D721Med (cell line): ENCODE data around the gene CEP170B.

ENCODE experiments used
- DNase-seq: peaks from one replicate; pipeline ENCODE4 v3.0.0; 2011; ENCODE audit warnings: low spot score; ENCODE audit not compliant: insufficient read length
- FAIRE-seq: peaks from 2 replicates; lab custom pipeline; 2011; peaks lifted over from hg19 to GRCh38; lab: Jason Lieb, UNC
- TF ChIP-seq, protein P1 (sequence below): IDR thresholded peaks from 2 replicates; pipeline ENCODE4 v1.5.1; 2012; ENCODE audit warnings: mild to moderate bottlenecking, control low read depth; ENCODE audit not compliant: insufficient read depth; ENCODE audit errors: missing control alignments

Gene CEP170B

DNA sequence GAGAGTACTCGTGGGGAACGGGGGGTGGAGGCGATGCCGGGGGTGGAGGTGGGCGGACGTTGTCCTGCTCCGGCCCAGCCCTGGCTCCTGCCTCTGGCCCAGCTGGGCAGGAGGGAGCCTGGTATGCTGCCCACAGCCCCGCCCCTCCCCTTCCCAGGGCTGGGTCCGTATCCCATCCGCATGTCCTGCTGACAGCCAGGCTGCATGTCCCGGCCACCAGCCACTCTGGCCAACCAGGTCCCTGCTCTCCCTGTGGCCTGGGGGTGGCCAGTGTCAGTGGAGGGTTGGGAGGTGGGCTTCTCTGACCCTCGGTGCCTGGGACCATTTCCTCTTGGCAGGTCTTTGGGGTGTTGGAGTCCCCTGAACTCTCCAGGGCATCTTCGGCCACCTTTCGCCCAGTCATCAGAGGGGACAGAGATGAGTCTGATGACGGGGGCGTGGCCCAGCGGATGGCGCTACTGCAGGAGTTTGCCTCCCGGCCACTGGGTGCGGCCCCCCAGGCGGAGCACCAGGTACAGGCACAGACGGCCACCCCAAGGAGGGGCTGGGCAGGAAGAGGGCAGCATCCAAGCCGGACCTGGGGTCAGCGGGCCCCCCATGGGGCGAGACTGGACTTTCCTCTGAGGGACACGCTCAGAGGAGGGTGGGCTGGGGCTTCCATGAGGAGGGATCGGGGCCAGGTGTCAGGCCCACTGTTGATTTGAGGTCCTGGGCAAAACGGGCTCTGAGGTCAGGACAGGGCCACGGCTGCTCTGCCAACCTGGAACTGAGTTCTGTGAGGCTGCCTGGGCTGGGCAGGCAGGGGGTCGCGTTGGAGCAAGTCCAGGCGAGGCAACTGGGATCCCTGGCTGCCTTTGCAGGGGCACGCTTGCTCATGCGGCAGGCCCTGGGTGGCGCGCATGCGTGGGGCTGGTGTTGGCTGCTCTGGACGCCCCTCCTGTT lies 20.2 kb downstream of the CEP170B start:
- TF ChIP-seq, protein P1, sequence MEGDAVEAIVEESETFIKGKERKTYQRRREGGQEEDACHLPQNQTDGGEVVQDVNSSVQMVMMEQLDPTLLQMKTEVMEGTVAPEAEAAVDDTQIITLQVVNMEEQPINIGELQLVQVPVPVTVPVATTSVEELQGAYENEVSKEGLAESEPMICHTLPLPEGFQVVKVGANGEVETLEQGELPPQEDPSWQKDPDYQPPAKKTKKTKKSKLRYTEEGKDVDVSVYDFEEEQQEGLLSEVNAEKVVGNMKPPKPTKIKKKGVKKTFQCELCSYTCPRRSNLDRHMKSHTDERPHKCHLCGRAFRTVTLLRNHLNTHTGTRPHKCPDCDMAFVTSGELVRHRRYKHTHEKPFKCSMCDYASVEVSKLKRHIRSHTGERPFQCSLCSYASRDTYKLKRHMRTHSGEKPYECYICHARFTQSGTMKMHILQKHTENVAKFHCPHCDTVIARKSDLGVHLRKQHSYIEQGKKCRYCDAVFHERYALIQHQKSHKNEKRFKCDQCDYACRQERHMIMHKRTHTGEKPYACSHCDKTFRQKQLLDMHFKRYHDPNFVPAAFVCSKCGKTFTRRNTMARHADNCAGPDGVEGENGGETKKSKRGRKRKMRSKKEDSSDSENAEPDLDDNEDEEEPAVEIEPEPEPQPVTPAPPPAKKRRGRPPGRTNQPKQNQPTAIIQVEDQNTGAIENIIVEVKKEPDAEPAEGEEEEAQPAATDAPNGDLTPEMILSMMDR: no peak
- DNase-seq (no peak), FAIRE-seq (no peak)

DNA sequence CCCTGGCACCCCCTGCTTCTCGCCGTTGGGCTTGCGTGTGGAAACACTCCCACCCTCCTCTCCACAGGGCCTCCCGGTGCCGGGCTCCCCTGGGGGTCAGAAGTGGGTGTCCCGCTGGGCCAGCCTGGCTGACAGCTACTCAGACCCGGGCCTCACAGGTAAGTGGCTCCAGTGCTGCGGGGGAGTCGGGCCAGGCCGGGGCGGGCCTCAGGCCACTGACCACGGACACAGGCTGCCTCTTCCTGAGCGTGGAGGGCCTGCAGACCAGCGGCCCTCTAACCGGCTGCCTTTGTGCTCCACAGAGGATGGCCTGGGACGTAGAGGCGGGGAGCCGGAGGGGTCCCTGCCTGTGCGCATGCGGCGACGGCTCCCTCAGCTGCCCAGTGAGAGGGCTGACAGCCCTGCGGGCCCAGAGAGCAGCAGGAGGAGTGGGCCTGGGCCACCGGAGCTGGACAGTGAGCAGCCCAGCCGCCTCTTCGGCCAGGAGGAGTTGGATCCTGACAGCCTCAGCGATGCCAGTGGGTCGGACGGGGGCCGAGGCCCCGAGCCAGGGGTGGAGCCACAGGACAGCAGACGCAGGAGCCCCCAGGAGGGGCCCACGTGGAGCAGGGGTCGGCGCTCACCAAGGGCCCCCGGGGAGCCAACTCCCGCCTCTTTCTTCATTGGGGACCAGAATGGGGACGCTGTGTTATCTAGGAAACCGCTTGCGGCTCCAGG lies 21.1 kb downstream of the CEP170B start:
- TF ChIP-seq, protein P1: no peak
- DNase-seq: no peak
- FAIRE-seq: no peak

DNA sequence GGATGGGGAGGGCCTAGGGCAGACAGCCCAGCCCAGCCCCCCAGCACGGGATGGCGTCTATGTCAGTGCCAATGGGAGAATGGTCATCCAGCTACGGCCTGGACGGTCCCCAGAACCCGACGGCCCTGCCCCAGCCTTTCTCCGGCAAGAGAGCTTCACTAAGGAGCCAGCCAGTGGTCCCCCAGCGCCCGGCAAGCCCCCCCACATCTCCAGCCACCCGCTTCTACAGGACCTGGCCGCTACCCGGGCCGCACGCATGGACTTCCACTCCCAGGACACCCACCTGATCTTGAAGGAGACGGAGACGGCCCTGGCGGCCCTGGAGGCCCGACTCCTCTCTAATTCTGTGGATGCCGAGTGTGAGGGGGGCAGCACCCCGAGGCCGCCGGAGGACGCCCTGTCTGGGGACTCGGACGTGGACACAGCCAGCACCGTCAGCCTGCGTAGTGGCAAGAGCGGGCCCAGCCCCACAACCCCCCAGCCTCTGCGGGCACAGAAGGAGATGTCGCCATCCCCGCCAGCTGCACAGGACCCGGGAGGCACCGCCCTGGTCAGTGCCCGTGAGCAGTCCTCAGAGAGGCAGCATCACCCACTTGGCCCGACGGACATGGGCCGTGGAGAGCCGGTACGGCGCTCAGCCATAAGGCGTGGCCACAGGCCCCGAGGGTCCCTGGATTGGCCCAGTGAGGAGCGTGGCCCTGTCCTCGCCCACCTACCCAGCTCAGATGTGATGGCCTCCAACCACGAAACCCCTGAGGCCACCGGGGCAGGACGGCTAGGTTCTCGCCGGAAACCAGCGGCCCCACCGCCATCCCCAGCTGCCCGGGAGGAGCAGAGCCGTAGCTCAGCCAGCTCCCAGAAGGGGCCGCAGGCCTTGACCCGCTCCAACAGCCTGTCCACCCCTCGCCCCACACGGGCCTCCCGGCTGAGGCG lies 21.9 kb downstream of the CEP170B start:
- TF ChIP-seq, protein P1: no peak
- DNase-seq (no peak), FAIRE-seq (no peak)

DNA sequence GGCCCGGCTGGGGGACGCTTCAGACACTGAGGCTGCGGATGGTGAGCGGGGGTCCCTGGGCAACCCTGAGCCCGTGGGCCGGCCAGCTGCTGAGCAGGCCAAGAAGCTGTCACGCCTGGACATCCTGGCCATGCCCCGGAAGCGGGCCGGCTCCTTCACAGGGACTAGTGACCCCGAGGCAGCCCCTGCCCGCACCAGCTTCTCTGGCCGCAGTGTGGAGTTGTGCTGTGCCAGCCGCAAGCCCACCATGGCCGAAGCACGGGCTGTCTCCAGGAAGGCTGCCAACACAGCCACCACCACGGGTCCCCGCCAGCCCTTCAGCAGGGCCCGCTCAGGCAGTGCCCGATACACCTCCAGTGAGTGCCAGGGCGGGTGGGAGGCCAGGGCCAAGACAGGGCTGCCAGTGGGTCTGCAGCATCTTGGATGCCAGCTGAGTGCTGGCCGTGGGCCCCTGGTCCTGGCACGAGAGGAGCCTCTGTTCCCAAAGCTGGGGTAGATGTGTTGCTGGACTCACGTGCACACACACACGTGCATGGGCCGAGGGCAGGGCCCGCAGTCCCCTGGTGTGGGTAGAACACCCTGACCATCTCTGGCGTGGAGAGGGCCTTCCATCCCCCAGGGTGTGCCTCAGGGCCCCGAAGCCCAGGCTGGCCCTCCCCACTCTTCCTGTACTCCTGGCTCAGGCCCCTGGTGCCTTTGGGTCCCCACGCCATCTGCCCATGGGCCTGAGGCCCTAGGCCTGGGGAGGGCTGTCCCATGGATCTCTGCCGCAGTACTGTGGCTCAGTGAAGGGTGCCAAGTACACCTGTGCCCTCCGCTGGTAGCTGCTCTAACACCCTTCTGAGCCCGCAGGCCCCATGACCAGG lies 22.8 kb downstream of the CEP170B start:
- DNase-seq (no peak), FAIRE-seq (no peak)
- TF ChIP-seq, protein P1: no peak

DNA sequence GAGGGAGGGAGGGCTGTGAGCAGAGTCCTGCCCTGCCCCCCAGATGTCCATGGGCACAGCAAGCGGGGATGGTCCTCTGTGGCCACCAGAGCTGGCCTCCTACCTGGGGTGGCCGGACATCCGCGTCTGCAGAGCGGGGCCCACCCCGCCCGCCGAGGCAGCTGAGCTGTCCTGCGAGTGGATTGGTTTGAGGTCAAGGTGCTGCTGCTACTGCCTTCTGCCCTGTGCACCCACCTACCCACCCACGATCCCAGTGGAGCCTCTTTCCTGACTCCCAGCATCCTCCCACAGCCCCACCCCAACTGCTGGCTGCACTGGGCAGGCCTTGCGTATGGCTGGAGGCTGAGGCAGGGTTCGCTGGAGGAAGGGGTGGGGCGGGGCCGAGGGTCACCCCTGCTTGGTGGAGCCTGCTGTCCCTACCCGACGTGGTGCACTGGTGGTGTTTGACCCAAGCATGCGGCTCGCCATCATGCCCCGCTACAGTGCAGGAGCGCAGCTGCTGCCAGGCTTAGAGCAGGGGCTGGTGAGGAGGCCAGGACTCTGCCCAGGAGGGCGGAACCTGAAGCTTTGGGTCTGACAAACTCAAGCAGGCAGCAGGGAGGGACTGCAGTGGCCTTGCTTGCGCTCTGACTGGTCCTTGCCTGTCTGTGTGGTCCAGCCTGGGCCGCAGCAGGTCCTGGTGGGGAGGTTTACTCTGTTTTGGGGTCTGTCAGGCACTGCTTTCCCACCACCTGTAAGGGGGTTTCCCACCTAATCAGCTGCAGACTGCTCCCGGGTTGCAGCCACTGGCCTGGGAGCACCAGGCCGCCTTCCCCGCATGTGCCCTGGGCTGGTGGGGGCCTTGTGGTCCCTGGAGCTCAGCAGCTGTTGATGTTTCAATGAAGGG lies 23.7 kb downstream of the CEP170B start:
- no peak for DNase-seq
- no peak for FAIRE-seq
- TF ChIP-seq, protein P1: no peak
